H1 (cell line): ENCODE results near the gene REEP2. TPM values are rescaled to one million over a fixed set of nuclear protein-coding genes. Genes with fewer than 3 reads are reported as not detected.

ENCODE experiments used
- CTCF ChIA-PET: fragments of 300-600 bp; sonication (Branson Sonifier 250); formaldehyde crosslinking; loops from one replicate; lab custom pipeline; 2021; ENCODE audit not compliant: partially characterized antibody; lab: Charles Lee
- POLR2A ChIA-PET: fragments of 300-600 bp; sonication (Branson Sonifier 250); formaldehyde crosslinking; loops from one replicate; lab custom pipeline; 2021; ENCODE audit warnings: inconsistent platforms; ENCODE audit not compliant: partially characterized antibody; lab: Charles Lee
- DNase-seq, 2 experiments: peaks; one replicate each; pipeline versions ENCODE4 v3.0.0 to v3.0.0-alpha.2; 2010 to 2022; ENCODE audit warnings: low spot score in 2 of 2, low read depth in 1 of 2, mixed read lengths in 1 of 2
- FAIRE-seq: peaks from 2 replicates; lab custom pipeline; 2011; peaks lifted over from hg19 to GRCh38; lab: Jason Lieb, UNC
- H2AFZ ChIP-seq: 2 replicates; pipeline ENCODE4 v1.8.1; 2012; ENCODE audit warnings: low read length, inconsistent platforms
- H2AK5ac ChIP-seq: 2 replicates; pipeline ENCODE4 v1.6.1; 2013; ENCODE audit warnings: low read depth, low read length
- H2BK120ac ChIP-seq: replicated peaks from 2 replicates; pipeline ENCODE3; 2013; ENCODE audit warnings: low read depth, low read length, inconsistent platforms
- H2BK12ac ChIP-seq: 2 replicates; pipeline ENCODE4 v1.6.1; 2013; ENCODE audit warnings: low read depth, low read length
- H2BK15ac ChIP-seq: 2 replicates; pipeline ENCODE4 v1.6.1; 2013; ENCODE audit warnings: low read length
- H2BK20ac ChIP-seq: 2 replicates; pipeline ENCODE4 v1.6.1; 2013; ENCODE audit warnings: low read length
- H2BK5ac ChIP-seq: 2 replicates; pipeline ENCODE4 v1.6.1; 2013; ENCODE audit warnings: low read depth, low read length
- H3K14ac ChIP-seq: 2 replicates; pipeline ENCODE4 v1.6.1; 2013; ENCODE audit warnings: inconsistent platforms; ENCODE audit not compliant: insufficient read length
- H3K18ac ChIP-seq: 2 replicates; pipeline ENCODE4 v1.6.1; 2013; ENCODE audit warnings: low read length; ENCODE audit errors: extremely low read depth
- H3K23ac ChIP-seq: 2 replicates; pipeline ENCODE4 v1.6.1; 2013; ENCODE audit warnings: inconsistent platforms; ENCODE audit not compliant: insufficient read length
- H3K23me2 ChIP-seq: 2 replicates; pipeline ENCODE4 v1.6.1; 2013; ENCODE audit warnings: low read depth, low read length
- H3K27ac ChIP-seq: 2 replicates; pipeline ENCODE4 v1.6.1; 2011; ENCODE audit warnings: low read depth, low read length, inconsistent platforms
- H3K27me3 ChIP-seq, 4 experiments: replicated peaks in 1 of 4; 1 replicate in 1 of 4; 2 replicates in 3 of 4; pipeline versions ENCODE4 v1.6.1 to v1.8.1; 2011 to 2013; ENCODE audit warnings: low read length in 3 of 4, mild to moderate bottlenecking in 3 of 4, inconsistent platforms in 2 of 4, mixed read lengths in 2 of 4, moderate library complexity in 1 of 4; ENCODE audit not compliant: control insufficient read depth in 3 of 4, insufficient read depth in 3 of 4; ENCODE audit errors: extremely low read depth in 1 of 4
- H3K36me3 ChIP-seq, 4 experiments: 2 replicates each; pipeline versions ENCODE4 v1.6.1 to v1.8.1; 2011 to 2013; ENCODE audit warnings: mild to moderate bottlenecking in 4 of 4, low read length in 3 of 4, moderate library complexity in 2 of 4, control low read depth in 1 of 4, inconsistent platforms in 1 of 4; ENCODE audit not compliant: insufficient read depth in 4 of 4, control insufficient read depth in 2 of 4
- H3K4ac ChIP-seq: replicated peaks from 2 replicates; pipeline ENCODE3; 2013; ENCODE audit warnings: low read length, low read depth, mixed read lengths, inconsistent platforms; ENCODE audit not compliant: insufficient read length
- H3K4me1 ChIP-seq, 4 experiments: replicated peaks in 1 of 4; 1 replicate in 1 of 4; 2 replicates in 3 of 4; pipeline versions ENCODE4 v1.6.1 to v1.8.1; 2011 to 2013; ENCODE audit warnings: low read length in 3 of 4, inconsistent platforms in 2 of 4, mixed read lengths in 1 of 4; ENCODE audit not compliant: insufficient read depth in 4 of 4, control insufficient read depth in 3 of 4
- H3K4me2 ChIP-seq, 2 experiments: 2 replicates each; pipeline versions ENCODE4 v1.6.1 to v1.8.1; 2011 to 2013; ENCODE audit warnings: low read depth in 2 of 2, low read length in 2 of 2, control low read depth in 1 of 2, inconsistent platforms in 1 of 2, mild to moderate bottlenecking in 1 of 2; ENCODE audit not compliant: insufficient read depth in 1 of 2
- H3K4me3 ChIP-seq, 4 experiments: fragments of 200-600, 300-600 bp in 1 of 4; sonication (generic), shearing (Covaris generic), sonication (Bioruptor Twin) in 1 of 4; 2 replicates each; pipeline versions ENCODE4 v1.5.1 to v1.8.1; 2011 to 2016; ENCODE audit warnings: low read length in 4 of 4, low read depth in 3 of 4, control low read depth in 2 of 4, inconsistent platforms in 2 of 4, mild to moderate bottlenecking in 2 of 4, mixed read lengths in 1 of 4, moderate library complexity in 1 of 4; ENCODE audit not compliant: insufficient read depth in 2 of 4; ENCODE audit errors: extremely low read depth in 1 of 4
- H3K56ac ChIP-seq: replicated peaks from 2 replicates; pipeline ENCODE3; 2013; ENCODE audit warnings: low read depth, mild to moderate bottlenecking, mixed read lengths, low read length, inconsistent platforms; ENCODE audit not compliant: insufficient read length
- H3K79me1 ChIP-seq: 2 replicates; pipeline ENCODE4 v1.6.1; 2013; ENCODE audit warnings: low read depth, low read length, control low read depth
- H3K79me2 ChIP-seq, 2 experiments: 2 replicates each; pipeline versions ENCODE4 v1.6.1 to v1.8.1; 2012 to 2013; ENCODE audit warnings: low read length in 2 of 2, mild to moderate bottlenecking in 2 of 2, inconsistent platforms in 1 of 2; ENCODE audit not compliant: insufficient read depth in 2 of 2, control insufficient read depth in 1 of 2
- H3K9ac ChIP-seq, 4 experiments: replicated peaks in 1 of 4; 1 replicate in 1 of 4; 2 replicates in 3 of 4; pipeline versions ENCODE4 v1.6.1 to v1.8.1; 2011 to 2013; ENCODE audit warnings: low read depth in 3 of 4, low read length in 3 of 4, control low read depth in 2 of 4, mild to moderate bottlenecking in 2 of 4, moderate library complexity in 2 of 4, inconsistent platforms in 1 of 4; ENCODE audit errors: extremely low read depth in 1 of 4
- H3K9me3 ChIP-seq, 2 experiments: 2 replicates each; pipeline versions ENCODE4 v1.6.1 to v1.8.1; 2012 to 2013; ENCODE audit warnings: mild to moderate bottlenecking in 2 of 2, moderate library complexity in 2 of 2, control low read depth in 1 of 2, inconsistent platforms in 1 of 2, low read depth in 1 of 2, low read length in 1 of 2, mixed read lengths in 1 of 2; ENCODE audit not compliant: insufficient read depth in 2 of 2
- H4K20me1 ChIP-seq, 2 experiments: replicated peaks in 1 of 2; 2 replicates each; pipeline versions ENCODE3 to v1.8.1; 2011 to 2013; ENCODE audit warnings: inconsistent platforms in 2 of 2, low read length in 2 of 2, mild to moderate bottlenecking in 1 of 2; ENCODE audit not compliant: insufficient read depth in 2 of 2, control insufficient read depth in 1 of 2
- H4K5ac ChIP-seq: 2 replicates; pipeline ENCODE4 v1.6.1; 2013; ENCODE audit warnings: low read length, low read depth, mixed read lengths, inconsistent platforms; ENCODE audit not compliant: insufficient read length
- H4K8ac ChIP-seq: 2 replicates; pipeline ENCODE4 v1.8.0; 2013; ENCODE audit warnings: mild to moderate bottlenecking, moderate library complexity, low read length, inconsistent platforms; ENCODE audit not compliant: insufficient read depth; ENCODE audit errors: extremely low read depth
- H4K91ac ChIP-seq: replicated peaks from 2 replicates; pipeline ENCODE3; 2013; ENCODE audit warnings: low read length, mixed read lengths, inconsistent platforms; ENCODE audit not compliant: insufficient read length
- SP2 ChIP-seq: IDR thresholded peaks from 2 replicates; pipeline ENCODE4 v1.6.1; 2012; ENCODE audit warnings: mild to moderate bottlenecking, low read length, inconsistent platforms
- TCF12 ChIP-seq: IDR thresholded peaks from 2 replicates; pipeline ENCODE4 v1.6.1; 2011; ENCODE audit warnings: low read depth, mild to moderate bottlenecking, low read length
- WGBS, 2 experiments: shearing (Covaris generic) in 1 of 2; methylation state at CpG; one replicate each; pipeline versions ENCODE4 v1.1.6 to v1.1.7; 2013 to 2015; ENCODE audit warnings: low lambda C conversion rate in 2 of 2, mixed read lengths in 2 of 2, inconsistent platforms in 1 of 2, low coverage in 1 of 2, missing lambda C conversion rate in 1 of 2; ENCODE audit not compliant: insufficient replicate concordance in 2 of 2, insufficient coverage in 1 of 2, insufficient read length in 1 of 2; ENCODE audit errors: extremely low coverage in 1 of 2, missing lambda C conversion rate in 1 of 2; 5-methylcytosine and 5-hydroxymethylcytosine counted together
- polyA plus RNA-seq, 7 experiments: library from polyadenylated mRNA; depleted of rRNA in 3 of 7; stranded (reverse) in 5 of 7; unstranded in 2 of 7; fragments of >200 nt in 5 of 7; fragments of 200-250 nt in 2 of 7; gene quantifications; 1 replicate in 5 of 7; 2 replicates in 1 of 7; 4 replicates in 1 of 7; pipeline versions ENCODE4 v1.2.1 to v1.2.3, GENCODE V29; 2011 to 2013; ENCODE audit warnings: missing spikeins in 2 of 7, mixed read lengths in 2 of 7
- total RNA-seq: library from RNA; stranded (reverse); fragmentation: NEBNext Ultra II Directional; extraction: Animal tissue kit (Norgen Biotek cat#: 25700); gene quantifications from 2 replicates; pipeline ENCODE4 v1.2.1, GENCODE V29; 2021

The REEP2 gene
- total and polyA plus RNA-seq, 2 of the 8 experiments (the other 6 are each of a cell fraction or from before 2014, with no cell fraction given), result 26.5 to 40.2 TPM

GRCh38 chr5:138459311-138459933, 20.6 kb downstream of the REEP2 start:
- Histone ChIP-seq H3K23me2 (peaks cover 8% of the 10 kb centered on the region), H4K5ac (no peak overlapping the region), H4K20me1 (no peaks in the 10 kb centered on the region), H4K8ac (no peak overlapping the region), H3K4me2 (no peak overlapping the region), H3K4me1 (peaks cover 1 to 14% (median 7%) of the 10 kb centered on the region in 4 experiments; a peak in 5 of 7 replicates), H2BK12ac (no peak overlapping the region), H2BK15ac (no peak overlapping the region), H2BK20ac (no peak overlapping the region), H3K4ac (no peak overlapping the region), H4K91ac (no peak overlapping the region), H3K79me2 (no peaks in the 10 kb centered on the region), H3K79me1 (no peaks in the 10 kb centered on the region), H2AFZ (no peak overlapping the region), H3K4me3 (no peak overlapping the region), H2BK5ac (no peak overlapping the region), H3K23ac (no peak overlapping the region), H3K27ac (no peak overlapping the region), H3K36me3 (no peaks in the 10 kb centered on the region), H3K27me3 (no peaks in the 10 kb centered on the region), H2BK120ac (no peak overlapping the region), H3K9ac (no peak overlapping the region), H3K14ac (no peak overlapping the region), H3K18ac (no peak overlapping the region), H2AK5ac (no peak overlapping the region), H3K56ac (no peak overlapping the region), H3K9me3 (no peaks in the 10 kb centered on the region)
- 88% methylated on average over 11 of the region's 11 CpGs; no CpG with 5 or more reads in 1 of the 2 experiments for WGBS, 2 experiments
- ChIA-PET POLR2A (interaction anchor here (1.1 to 15.1 kb wide), 4 partner anchors 9 to 83 kb away, joined by 3 to 294 read pairs (median 12); partner anchors contain the start of gene ETF1), CTCF (interaction anchor here (0.5 to 24.9 kb wide), 4 partner anchors 9 to 562 kb away, joined by 3 to 532 read pairs (median 109); no protein-coding TSS in a partner anchor)
- FAIRE-seq (no peak), DNase-seq (no peak)
- TF ChIP-seq SP2, result no peak
- no peak for TF ChIP-seq TCF12
